Body of pancreas (tissue), 4 donors: ENCODE measurements around the gene SRBD1. TPM values are rescaled to one million over a fixed set of nuclear protein-coding genes. Genes with fewer than 3 reads are reported as not detected.
A peak's percentile ranks its signal among the peaks of the same experiment; 100 is the strongest.

ENCODE experiments used
- ATAC-seq: fragments of 150-250 bp; one replicate; pipeline ENCODE4 v1.9.1; 2016
- DNase-seq, 4 donors: peaks; one replicate each; pipeline ENCODE4 v3.0.0-alpha.2; 2019
- H3K27ac ChIP-seq, 4 donors: fragments of 200-600 bp; sonication (generic); 1 replicate in 3 of 4; 2 replicates in 1 of 4; pipeline versions ENCODE4 v1.5.1 to v1.6.1; 2016 to 2019; ENCODE audit warnings: mild to moderate bottlenecking in 1 of 4, mixed read lengths in 1 of 4, moderate library complexity in 1 of 4
- H3K27me3 ChIP-seq, 2 donors: fragments of 200-600 bp; sonication (generic); one replicate each; pipeline ENCODE4 v1.6.0; 2016; ENCODE audit warnings: mild to moderate bottlenecking in 1 of 2
- H3K36me3 ChIP-seq, 2 donors: fragments of 200-600 bp; sonication (generic); replicated peaks in 1 of 2; 2 replicates each; pipeline ENCODE4 v1.5.1; 2016; ENCODE audit warnings: low read depth in 2 of 2; ENCODE audit not compliant: insufficient read depth in 1 of 2
- H3K4me1 ChIP-seq: fragments of 200-600 bp; sonication (generic); one replicate; pipeline ENCODE4 v1.6.0; 2016
- H3K4me3 ChIP-seq, 2 donors: fragments of 200-600 bp; sonication (generic); 1 replicate in 1 of 2; 2 replicates in 1 of 2; pipeline ENCODE4 v1.5.1; 2016 to 2019
- H3K9me3 ChIP-seq, 3 donors: fragments of 200-600 bp; sonication (generic); 1 replicate in 2 of 3; 2 replicates in 1 of 3; pipeline ENCODE4 v1.5.1; 2016
- CTCF ChIP-seq, 7 experiments: fragments of 450-650 bp in 4 of 7; fragments of 200-600 bp in 3 of 7; sonication (generic) in 3 of 7; IDR thresholded peaks; one replicate each; pipeline ENCODE4 v1.5.1; 2016 to 2019; ENCODE audit warnings: antibody characterized with exemption in 7 of 7
- POLR2A ChIP-seq, 3 donors: fragments of 450-650 bp; IDR thresholded peaks; one replicate each; pipeline ENCODE4 v1.6.1; 2016; ENCODE audit warnings: antibody characterized with exemption in 3 of 3, mild to moderate bottlenecking in 2 of 3
- WGBS, 2 donors: methylation state at CpG; one replicate each; pipeline ENCODE4 v1.1.5; 2017; 5-methylcytosine and 5-hydroxymethylcytosine counted together
- intact Hi-C: fragments of 100-400 bp; cut with DNase I; formaldehyde crosslinking; loops from one replicate; pipeline ENCODE4 v1.15.1; 2023
- total RNA-seq, 2 donors: library from RNA; depleted of rRNA; stranded (reverse); fragments of >200 nt; gene quantifications; one replicate each; pipeline ENCODE4 v1.1.0, GENCODE V29; 2016

Gene SRBD1
- total RNA-seq, 2 donors from 2014 or later, result 14.8 to 21.4 TPM

- Histone ChIP-seq H3K4me1 (peaks cover 24% of the 10 kb centered on the region), H3K36me3 (no peaks in the 10 kb centered on the region), H3K27ac (no peak overlapping the region), H3K4me3 (no peak overlapping the region), H3K9me3 (no peaks in the 10 kb centered on the region), H3K27me3 (no peaks in the 10 kb centered on the region)
- no peak for ATAC-seq
- no peak for DNase-seq
- intact Hi-C loops, result no loop called here
- TF ChIP-seq CTCF (IDR thresholded peaks at IDR 0.05) (no peak), POLR2A (IDR thresholded peaks at IDR 0.05) (no peak)
- 85 to 86% methylated on average over 3 of the region's 3 CpGs for WGBS, 2 donors
Observed at GRCh38 chr2:45442026-45442425, 169.0 kb downstream of the SRBD1 start.

- no peaks in the 10 kb centered on the region for H3K27me3 ChIP-seq
- peaks cover 23% of the 10 kb centered on the region for H3K4me1 ChIP-seq
- no peaks in the 10 kb centered on the region for H3K9me3 ChIP-seq
- H3K27ac ChIP-seq, result no peak overlapping the region
- intact Hi-C loops, result no loop called here
- DNase-seq, result no peak
- ATAC-seq, result no peak
- H3K4me3 ChIP-seq, result no peak overlapping the region
- 91 to 95% methylated on average over 3 of the region's 3 CpGs for WGBS, 2 donors
- TF ChIP-seq CTCF (IDR thresholded peaks at IDR 0.05), result no peak
- no peak for TF ChIP-seq POLR2A (IDR thresholded peaks at IDR 0.05)
- H3K36me3 ChIP-seq, result no peaks in the 10 kb centered on the region
Observed at GRCh38 chr2:45441571-45441970, 169.5 kb downstream of the SRBD1 start.

- DNase-seq, result no peak
Observed at GRCh38 chr2:45439788-45440773, 171.0 kb downstream of the SRBD1 start.

GRCh38 chr2:45438872-45439665, 172.0 kb downstream of the SRBD1 start:
- WGBS, 2 donors, result 50 to 55% methylated on average over 3 of the region's 3 CpGs
- no peaks in the 10 kb centered on the region for H3K36me3 ChIP-seq
- intact Hi-C loops, result no loop called here
- TF ChIP-seq POLR2A (IDR thresholded peaks at IDR 0.05), result no peak
- no peak for TF ChIP-seq CTCF (IDR thresholded peaks at IDR 0.05)
- no peak overlapping the region for H3K27ac ChIP-seq
- H3K4me1 ChIP-seq, result peaks cover 14% of the 10 kb centered on the region
- H3K27me3 ChIP-seq, result no peaks in the 10 kb centered on the region
- H3K9me3 ChIP-seq, result no peaks in the 10 kb centered on the region
- H3K4me3 ChIP-seq, result no peak overlapping the region
- no peak for DNase-seq
- no peak for ATAC-seq

More at GRCh38 chr2:45439788-45440773, 171.0 kb downstream of the SRBD1 start:
- Histone ChIP-seq H3K4me3 (no peak overlapping the region), H3K9me3 (no peaks in the 10 kb centered on the region), H3K4me1 (peaks cover 13% of the 10 kb centered on the region), H3K36me3 (no peaks in the 10 kb centered on the region), H3K27me3 (no peaks in the 10 kb centered on the region), H3K27ac (no peak overlapping the region)
- WGBS, 2 donors, result 81 to 92% methylated on average over 6 of the region's 6 CpGs
- no peak for ATAC-seq
- intact Hi-C loops, result no loop called here
- no peak for TF ChIP-seq POLR2A (IDR thresholded peaks at IDR 0.05)
- peak in 2 of 7 experiments; percentile 14 to 25 for TF ChIP-seq CTCF (IDR thresholded peaks at IDR 0.05)
